Measurements from ENCODE around the gene NMNAT2. TPM values are rescaled to one million over a fixed set of nuclear protein-coding genes. Genes with fewer than 3 reads are reported as not detected.

Gene NMNAT2
- total RNA-seq, 1 experiment from 2014 or later, result not detected

- DNase-seq (ENCODE audit: low read depth, low spot score) (no peak), ATAC-seq (no peak)
- Histone ChIP-seq H4K20me1 (ENCODE audit: insufficient read depth) (no peaks in the 10 kb centered on the region), H3K27ac (ENCODE audit: low read depth, low read length) (no peak overlapping the region), H3K9me3 (ENCODE audit: control insufficient read depth in 1 of 2, insufficient read depth in 1 of 2, low read depth in 1 of 2, low read length in 2 of 2) (no peaks in the 10 kb centered on the region), H2AFZ (ENCODE audit: low read depth, low read length, poor library complexity, severe bottlenecking) (no peak overlapping the region), H3K27me3 (ENCODE audit: insufficient read depth, low read length) (peaks cover 12% of the 10 kb centered on the region; the same call in 1 of the 2 replicates), H3K36me3 (ENCODE audit: control insufficient read depth in 1 of 2, insufficient read depth in 2 of 2, low read length in 2 of 2) (no peaks in the 10 kb centered on the region), H3K9ac (ENCODE audit: low read length) (no peak overlapping the region), H3K9me2 (ENCODE audit: insufficient read depth) (no peaks in the 10 kb centered on the region), H3K4me1 (ENCODE audit: control insufficient read depth in 1 of 2, insufficient read depth in 2 of 2, low read length in 2 of 2) (no peaks in the 10 kb centered on the region), H3K79me2 (ENCODE audit: insufficient read depth, low read length) (no peaks in the 10 kb centered on the region), H3K4me3 (replicated peaks in 1 of 2; ENCODE audit: low read depth in 1 of 2, low read length in 2 of 2) (no peak overlapping the region), H3K4me2 (ENCODE audit: low read length) (no peak overlapping the region)
- ChIA-PET CTCF (no interaction called here), RAD21 (ENCODE audit: low non-redundant PET in 1 of 2, low total read pairs in 2 of 2, uncharacterized antibody in 2 of 2, unreplicated experiment in 2 of 2) (no interaction called here), POLR2A (no interaction called here)
- intact Hi-C loops (cut with micrococcal nuclease), result loop anchor here (10.0 kb wide), 1 partner anchor 184 kb away; no protein-coding TSS in a partner anchor
- no TSS peak for BruUV-seq (replicated peaks)
- no peak for TF ChIP-seq CEBPB (IDR thresholded peaks at IDR 0.05; ENCODE audit: low read depth)
- no peak for TF ChIP-seq EZH2phosphoT487 (IDR thresholded peaks at IDR 0.05; ENCODE audit: borderline replicate concordance)
These were observed 57.1 kb downstream of the NMNAT2 start for GRCh38 chr1:183361081-183361480.

GRCh38 chr1:183360473-183360872, 57.7 kb downstream of the NMNAT2 start:
- ChIA-PET POLR2A (no interaction called here), CTCF (no interaction called here), RAD21 (ENCODE audit: low non-redundant PET in 1 of 2, low total read pairs in 2 of 2, uncharacterized antibody in 2 of 2, unreplicated experiment in 2 of 2) (no interaction called here)
- intact Hi-C loops (cut with micrococcal nuclease), result loop anchor here (10.0 kb wide), 1 partner anchor 184 kb away; no protein-coding TSS in a partner anchor
- no peaks in the 10 kb centered on the region for H4K20me1 ChIP-seq (ENCODE audit: insufficient read depth)
- ATAC-seq (no peak), DNase-seq (ENCODE audit: low read depth, low spot score) (no peak)
- no peak overlapping the region for H3K27ac ChIP-seq (ENCODE audit: low read depth, low read length)
- H3K36me3 ChIP-seq (ENCODE audit: control insufficient read depth in 1 of 2, insufficient read depth in 2 of 2, low read length in 2 of 2), result no peaks in the 10 kb centered on the region
- H3K4me2 ChIP-seq (ENCODE audit: low read length), result no peak overlapping the region
- H3K4me1 ChIP-seq (ENCODE audit: control insufficient read depth in 1 of 2, insufficient read depth in 2 of 2, low read length in 2 of 2), result no peaks in the 10 kb centered on the region
- H3K4me3 ChIP-seq (replicated peaks in 1 of 2; ENCODE audit: low read depth in 1 of 2, low read length in 2 of 2), result no peak overlapping the region
- H2AFZ ChIP-seq (ENCODE audit: low read depth, low read length, poor library complexity, severe bottlenecking), result no peak overlapping the region
- H3K27me3 ChIP-seq (ENCODE audit: insufficient read depth, low read length), result peaks cover 12% of the 10 kb centered on the region; the same call in 1 of the 2 replicates
- H3K9me3 ChIP-seq (ENCODE audit: control insufficient read depth in 1 of 2, insufficient read depth in 1 of 2, low read depth in 1 of 2, low read length in 2 of 2), result no peaks in the 10 kb centered on the region
- no TSS peak for BruUV-seq (replicated peaks)
- no peak overlapping the region for H3K9ac ChIP-seq (ENCODE audit: low read length)
- TF ChIP-seq SRF (IDR thresholded peaks at IDR 0.05; ENCODE audit: low read depth) (no peak), POLR2A (IDR thresholded peaks at IDR 0.05; ENCODE audit: borderline replicate concordance, extremely low read depth, insufficient read depth, insufficient read length) (no peak), ELF1 (IDR thresholded peaks at IDR 0.05; ENCODE audit: borderline replicate concordance, low read depth) (no peak), EZH2 (IDR thresholded peaks at IDR 0.05) (no peak), ATF3 (IDR thresholded peaks at IDR 0.05) (no peak), EZH2phosphoT487 (IDR thresholded peaks at IDR 0.05; ENCODE audit: borderline replicate concordance) (no peak), ZNF274 (IDR thresholded peaks at IDR 0.05; ENCODE audit: low read depth, low read length) (no peak), MAX (IDR thresholded peaks at IDR 0.05) (no peak)
- TF ChIP-seq, protein P1, sequence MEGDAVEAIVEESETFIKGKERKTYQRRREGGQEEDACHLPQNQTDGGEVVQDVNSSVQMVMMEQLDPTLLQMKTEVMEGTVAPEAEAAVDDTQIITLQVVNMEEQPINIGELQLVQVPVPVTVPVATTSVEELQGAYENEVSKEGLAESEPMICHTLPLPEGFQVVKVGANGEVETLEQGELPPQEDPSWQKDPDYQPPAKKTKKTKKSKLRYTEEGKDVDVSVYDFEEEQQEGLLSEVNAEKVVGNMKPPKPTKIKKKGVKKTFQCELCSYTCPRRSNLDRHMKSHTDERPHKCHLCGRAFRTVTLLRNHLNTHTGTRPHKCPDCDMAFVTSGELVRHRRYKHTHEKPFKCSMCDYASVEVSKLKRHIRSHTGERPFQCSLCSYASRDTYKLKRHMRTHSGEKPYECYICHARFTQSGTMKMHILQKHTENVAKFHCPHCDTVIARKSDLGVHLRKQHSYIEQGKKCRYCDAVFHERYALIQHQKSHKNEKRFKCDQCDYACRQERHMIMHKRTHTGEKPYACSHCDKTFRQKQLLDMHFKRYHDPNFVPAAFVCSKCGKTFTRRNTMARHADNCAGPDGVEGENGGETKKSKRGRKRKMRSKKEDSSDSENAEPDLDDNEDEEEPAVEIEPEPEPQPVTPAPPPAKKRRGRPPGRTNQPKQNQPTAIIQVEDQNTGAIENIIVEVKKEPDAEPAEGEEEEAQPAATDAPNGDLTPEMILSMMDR (IDR thresholded peaks at IDR 0.05 in 2 of 3, conservative IDR thresholded peaks at IDR 0.05 in 1 of 3; ENCODE audit: borderline replicate concordance in 1 of 3, insufficient read depth in 1 of 3, low read depth in 2 of 3, low read length in 2 of 3), result no peak
- no peaks in the 10 kb centered on the region for H3K9me2 ChIP-seq (ENCODE audit: insufficient read depth)
- no peaks in the 10 kb centered on the region for H3K79me2 ChIP-seq (ENCODE audit: insufficient read depth, low read length)

Measured in HCT116 (cell line).